SK-N-SH treated with all-trans-retinoic acid at 6 μM for 48 hours (cell line): ENCODE data around the gene JPT2.

Experiments used
- ATAC-seq: fragments of 200-7000 bp; cut with Tn5 transposase; 3 replicates; pipeline ENCODE4 v1.9.1; 2020; ENCODE audit warnings: mild to moderate bottlenecking, moderate library complexity
- BACH2 ChIP-seq: fragments of 250-450 bp; sonication (Bioruptor Pico); IDR thresholded peaks from 2 replicates; pipeline ENCODE4 v1.9.0; 2021; ENCODE audit warnings: mild to moderate bottlenecking, borderline replicate concordance
- CREB5 ChIP-seq: fragments of 250-450 bp; sonication (Bioruptor Pico); IDR thresholded peaks from 2 replicates; pipeline ENCODE4 v1.5.1; 2020; ENCODE audit warnings: low read depth, mild to moderate bottlenecking, moderate library complexity
- ESRRG ChIP-seq: fragments of 250-450 bp; sonication (Bioruptor Pico); IDR thresholded peaks from 2 replicates; pipeline ENCODE4 v1.6.1; 2021; ENCODE audit warnings: mild to moderate bottlenecking
- GLIS3 ChIP-seq: fragments of 250-450 bp; sonication (Bioruptor Pico); IDR thresholded peaks from 2 replicates; pipeline ENCODE4 v1.5.0; 2020; ENCODE audit warnings: mild to moderate bottlenecking, moderate library complexity
- ISL1 ChIP-seq: fragments of 250-450 bp; sonication (Bioruptor Pico); IDR thresholded peaks from 2 replicates; pipeline ENCODE4 v2.1.2; 2022; ENCODE audit warnings: mild to moderate bottlenecking, moderate library complexity
- OSR1 ChIP-seq: fragments of 250-450 bp; sonication (Bioruptor Pico); IDR thresholded peaks from 2 replicates; pipeline ENCODE4 v1.8.0; 2022; ENCODE audit warnings: moderate library complexity, mild to moderate bottlenecking, inconsistent platforms
- PATZ1 ChIP-seq: fragments of 250-450 bp; sonication (Bioruptor Pico); IDR thresholded peaks from 2 replicates; pipeline ENCODE4 v1.8.0; 2020; ENCODE audit warnings: mild to moderate bottlenecking, moderate library complexity, borderline replicate concordance
- POU6F1 ChIP-seq: fragments of 250-450 bp; sonication (Bioruptor Pico); IDR thresholded peaks from 2 replicates; pipeline ENCODE4 v1.8.0; 2021; ENCODE audit warnings: low read depth, mild to moderate bottlenecking, moderate library complexity, borderline replicate concordance
- PPARA ChIP-seq: fragments of 250-450 bp; sonication (Bioruptor Pico); IDR thresholded peaks from 2 replicates; pipeline ENCODE4 v1.5.0; 2020; ENCODE audit warnings: mild to moderate bottlenecking, borderline replicate concordance
- RARB ChIP-seq: fragments of 250-450 bp; sonication (Bioruptor Pico); IDR thresholded peaks from 2 replicates; pipeline ENCODE4 v1.8.0; 2021; ENCODE audit warnings: mild to moderate bottlenecking, moderate library complexity
- SNAI2 ChIP-seq: fragments of 250-450 bp; sonication (Bioruptor Pico); IDR thresholded peaks from 2 replicates; pipeline ENCODE4 v1.5.0; 2020; ENCODE audit warnings: mild to moderate bottlenecking, moderate library complexity
- TCF4 ChIP-seq: fragments of 250-450 bp; sonication (Bioruptor Pico); IDR thresholded peaks from 2 replicates; pipeline ENCODE4 v1.8.0; 2021; ENCODE audit warnings: mild to moderate bottlenecking, moderate library complexity, borderline replicate concordance
- TOX ChIP-seq: fragments of 250-450 bp; sonication (Bioruptor Pico); IDR thresholded peaks from 2 replicates; pipeline ENCODE4 v1.8.0; 2021; ENCODE audit warnings: mild to moderate bottlenecking, moderate library complexity, borderline replicate concordance
- TSHZ2 ChIP-seq: fragments of 250-450 bp; sonication (Bioruptor Pico); IDR thresholded peaks from 2 replicates; pipeline ENCODE4 v1.5.0; 2020; ENCODE audit warnings: mild to moderate bottlenecking, moderate library complexity
- ZC3H10 ChIP-seq: fragments of 250-450 bp; sonication (Bioruptor Pico); IDR thresholded peaks from 2 replicates; pipeline ENCODE4 v1.5.1; 2021; ENCODE audit warnings: mild to moderate bottlenecking, moderate library complexity
- ZFP3 ChIP-seq: fragments of 250-450 bp; sonication (Bioruptor Pico); IDR thresholded peaks from 2 replicates; pipeline ENCODE4 v1.5.0; 2020; ENCODE audit warnings: mild to moderate bottlenecking, moderate library complexity
- ZNF565 ChIP-seq: fragments of 450-650 bp; formaldehyde crosslinking; conservative IDR thresholded peaks from 2 replicates; pipeline ENCODE4 v1.5.0; 2020; ENCODE audit warnings: low read depth, mild to moderate bottlenecking, moderate library complexity
- ZNF70 ChIP-seq: fragments of 450-650 bp; formaldehyde crosslinking; IDR thresholded peaks from 2 replicates; pipeline ENCODE4 v1.5.0; 2020; ENCODE audit warnings: mild to moderate bottlenecking, moderate library complexity
- ZNF8 ChIP-seq: fragments of 450-650 bp; formaldehyde crosslinking; IDR thresholded peaks from 2 replicates; pipeline ENCODE4 v1.5.0; 2020; ENCODE audit warnings: mild to moderate bottlenecking, moderate library complexity

JPT2 gene

GRCh38 chr16:1667271-1667670 is 10.8 kb upstream of the JPT2 start:
- TF ChIP-seq TSHZ2 (CRISPR knock-in tag) = no peak
- no peak for TF ChIP-seq CREB5
- ATAC-seq = no peak

GRCh38 chr16:1667916-1668315 is 10.2 kb upstream of the JPT2 start:
- TF ChIP-seq ZFP3 (CRISPR knock-in tag) = no peak
- no peak for TF ChIP-seq OSR1 (CRISPR knock-in tag)
- TF ChIP-seq POU6F1 (CRISPR knock-in tag) = no peak
- TF ChIP-seq ZNF565 = no peak
- TF ChIP-seq, all 23 proteins: peak for 0
- no peak for ATAC-seq

- no peak for ATAC-seq
- TF ChIP-seq TOX = no peak
- TF ChIP-seq, all 23 proteins: peak for 0
These were observed 9.3 kb upstream of the JPT2 start for GRCh38 chr16:1668612-1669319.

- no peak for TF ChIP-seq ZFP3 (CRISPR knock-in tag)
- no peak for TF ChIP-seq ZNF70 (CRISPR knock-in tag)
- TF ChIP-seq TOX = no peak
- no peak for ATAC-seq
These were observed 8.4 kb upstream of the JPT2 start for GRCh38 chr16:1669698-1670097.

GRCh38 chr16:1670371-1670770 is 7.7 kb upstream of the JPT2 start:
- TF ChIP-seq ZNF70 (CRISPR knock-in tag) (no peak), ZNF8 (CRISPR knock-in tag) (no peak), TSHZ2 (CRISPR knock-in tag) (no peak), BACH2 (CRISPR knock-in tag) (no peak), CREB5 (no peak), PPARA (CRISPR knock-in tag) (no peak), PATZ1 (CRISPR knock-in tag) (no peak), ZNF565 (no peak), OSR1 (CRISPR knock-in tag) (no peak), ZC3H10 (no peak), SNAI2 (CRISPR knock-in tag) (no peak), ISL1 (CRISPR knock-in tag) (no peak), TCF4 (CRISPR knock-in tag) (no peak), ESRRG (CRISPR knock-in tag) (no peak), TOX (no peak), RARB (CRISPR knock-in tag) (no peak), ZFP3 (CRISPR knock-in tag) (no peak), GLIS3 (CRISPR knock-in tag) (no peak)
- no peak for ATAC-seq
